A549 (cell line): ENCODE results near the gene FAAH2.
"Not testable (repeated sequence)": the region's sequence is repeated elsewhere in the genome, so short reads cannot be mapped to it uniquely, and the experiment has no call there.

Source experiments
- CHD2 ChIP-seq: fragments of 150-350 bp; IDR thresholded peaks from 2 replicates; pipeline ENCODE4 v1.6.1; 2014; ENCODE audit warnings: low read length; ENCODE audit not compliant: partially characterized antibody
- CTCF ChIP-seq: fragments of >200 bp; sonication (Bioruptor Twin); formaldehyde crosslinking; IDR thresholded peaks from 3 replicates; pipeline ENCODE4 v1.5.1; 2016
- EHMT2 ChIP-seq: fragments of 200-600 bp; sonication (generic); IDR thresholded peaks from 2 replicates; pipeline ENCODE4 v1.6.1; 2016; ENCODE audit warnings: antibody characterized with exemption, low read depth, mild to moderate bottlenecking, moderate library complexity
- MYC ChIP-seq: IDR thresholded peaks from 2 replicates; pipeline ENCODE4 v1.6.1; 2012; ENCODE audit warnings: mild to moderate bottlenecking, inconsistent platforms, low read length, improper control_type of control experiment, borderline replicate concordance
- PBX3 ChIP-seq: IDR thresholded peaks from 2 replicates; pipeline ENCODE4 v1.6.1; 2012
- POLR2A ChIP-seq: IDR thresholded peaks from 2 replicates; pipeline ENCODE4 v1.6.1; 2012; ENCODE audit warnings: mild to moderate bottlenecking, low read length
- RCOR1 ChIP-seq: fragments of 150-350 bp; IDR thresholded peaks from 2 replicates; pipeline ENCODE4 v1.6.1; 2014; ENCODE audit warnings: antibody characterized with exemption, low read length, low read depth
- REST ChIP-seq: fragments of 200-600 bp; sonication (generic); IDR thresholded peaks from 2 replicates; pipeline ENCODE4 v1.6.1; 2016; ENCODE audit warnings: antibody characterized with exemption, mild to moderate bottlenecking, moderate library complexity

DNA sequence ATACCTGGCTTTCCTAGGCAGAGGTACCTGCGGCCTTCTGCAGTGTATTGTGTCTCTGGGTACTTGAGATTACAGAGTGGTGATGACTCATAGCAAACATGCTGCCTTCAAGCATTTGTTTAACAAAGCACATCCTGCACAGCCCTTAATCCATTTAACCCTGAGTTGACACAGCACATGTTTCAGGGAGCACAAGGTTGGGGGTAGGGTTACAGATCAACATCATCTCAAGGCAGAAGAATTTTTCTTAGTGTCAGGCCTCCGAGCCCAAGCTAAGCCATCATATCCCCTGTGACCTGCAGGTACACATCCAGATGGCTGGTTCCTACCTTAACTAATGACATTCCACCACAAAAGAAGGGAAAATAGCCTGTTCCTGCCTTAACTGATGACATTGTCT, 49.3 kb downstream of the FAAH2 start:
- TF ChIP-seq POLR2A, CTCF, RCOR1, PBX3, REST, CHD2, MYC, EHMT2: not testable (repeated sequence)
